Pancreas (tissue), 10 donors: ENCODE data around the gene PPP1R8. TPM values are rescaled to one million over a fixed set of nuclear protein-coding genes. Genes with fewer than 3 reads are reported as not detected.

Source experiments
- ATAC-seq, 4 donors: fragments of 200-7000 bp; cut with Tn5 transposase; one replicate each; pipeline versions ENCODE4 v1.8.0 to v1.9.1; 2020; ENCODE audit warnings: mild to moderate bottlenecking in 4 of 4, moderate library complexity in 4 of 4
- DNase-seq, 6 donors: peaks; one replicate each; pipeline ENCODE4 v3.0.0-alpha.2; 2020
- FAIRE-seq: peaks from 2 replicates; lab custom pipeline; 2012; peaks lifted over from hg19 to GRCh38; lab: Jason Lieb, UNC
- H3K27ac ChIP-seq, 4 donors: fragments of 200-600 bp; sonication (generic); 1 replicate in 3 of 4; 2 replicates in 1 of 4; pipeline versions ENCODE4 v1.5.0 to v1.8.0; 2020
- H3K27me3 ChIP-seq, 4 donors: fragments of 200-600 bp; one replicate each; pipeline ENCODE4 v1.8.0; 2021
- H3K36me3 ChIP-seq, 3 donors: fragments of 200-600 bp; sonication (generic) in 1 of 3; one replicate each; pipeline versions ENCODE4 v1.5.0 to v1.8.0; 2020 to 2021
- H3K4me1 ChIP-seq, 3 donors: fragments of 200-600 bp; one replicate each; pipeline ENCODE4 v1.8.0; 2021
- H3K4me3 ChIP-seq, 4 donors: fragments of 200-600 bp; sonication (generic) in 2 of 4; one replicate each; pipeline versions ENCODE4 v1.5.0 to v1.8.0; 2020 to 2021
- H3K9me3 ChIP-seq, 4 donors: fragments of 200-600 bp; one replicate each; pipeline ENCODE4 v1.8.0; 2021
- CTCF ChIP-seq, 4 donors: fragments of 200-600 bp; sonication (generic) in 3 of 4; IDR thresholded peaks; one replicate each; pipeline versions ENCODE4 v1.5.0 to v1.8.0; 2021; ENCODE audit warnings: antibody characterized with exemption in 4 of 4
- WGBS, 2 donors: extraction: QIAGEN DNeasy Blood & Tissue Kit; methylation state at CpG; one replicate each; pipeline ENCODE4 v1.1.7; 2013; 5-methylcytosine and 5-hydroxymethylcytosine counted together
- intact Hi-C, 3 donors: fragments of 100-400 bp; cut with DNase I; formaldehyde crosslinking; loops; one replicate each; pipeline versions ENCODE4 v1.11.1 to v1.14.2; 2022
- polyA plus RNA-seq, 2 donors: library from polyadenylated mRNA; stranded (reverse); fragments of 200-250 nt; gene quantifications; one replicate each; pipeline ENCODE4 v1.2.3, GENCODE V29; 2013
- total RNA-seq, 6 donors: library from RNA; stranded (reverse); fragmentation: NEBNext Ultra II Directional in 4 of 6; extraction: Animal tissue kit (Norgen Biotek cat#: 25700) in 4 of 6; gene quantifications; one replicate each; pipeline versions ENCODE4 v1.2.1 to v1.2.4, GENCODE V29; 2021 to 2023
- donor health status: healthy with polysubstance abuse.
- donor health status: DM: no; HTN: no; CAD: no; lungs with moderate emphysema.
- donor health status: DM: no; HTN: no; CAD: no.
- donor health status: control.
- donor health status: control.
- donor health status: Bipolar disorder and iron deficiency.
- donor health status: DM: yes; HTN: yes; CAD: no.
- donor health status: DM: no; HTN: no; CAD: no.
- donor health status: DM: no; HTN: no; CAD: no.
- donor health status: DM: yes; HTN: yes; CAD: no.

Gene PPP1R8
- total and polyA plus RNA-seq, 8 donors, result 8.1 to 17.4 (median 11.7) TPM

GRCh38 chr1:27873671-27874384 is 43.2 kb downstream of the PPP1R8 start:
- H3K27ac ChIP-seq, result peak overlapping the region in 2 of 4 donors; percentile 69 to 75
- peak in 2 of 4 donors; percentile 3 to 9 for ATAC-seq

GRCh38 chr1:27876341-27877114 is 45.9 kb downstream of the PPP1R8 start:
- 60 to 77% methylated on average over 18 of the region's 18 CpGs for WGBS, 2 donors
- no peak for FAIRE-seq
- Histone ChIP-seq H3K4me3 (no peak overlapping the region), H3K27ac (no peak overlapping the region), H3K4me1 (peaks cover 0 to 2% (median 0%) of the 10 kb centered on the region in 3 donors), H3K9me3 (no peaks in the 10 kb centered on the region), H3K27me3 (no peaks in the 10 kb centered on the region), H3K36me3 (no peaks in the 10 kb centered on the region)
- no peak for ATAC-seq
- peak in 2 of 6 donors; percentile 41 to 58 for DNase-seq
- intact Hi-C loops, result no loop called here
- no peak for TF ChIP-seq CTCF (IDR thresholded peaks at IDR 0.05)

More at GRCh38 chr1:27873671-27874384, 43.2 kb downstream of the PPP1R8 start:
- 81 to 89% methylated on average over 16 of the region's 16 CpGs for WGBS, 2 donors
- Histone ChIP-seq H3K4me1 (peaks cover 0 to 2% (median 0%) of the 10 kb centered on the region in 3 donors), H3K4me3 (peak overlapping the region in 1 of 4 donors; percentile 59), H3K27me3 (no peaks in the 10 kb centered on the region), H3K9me3 (no peaks in the 10 kb centered on the region), H3K36me3 (no peaks in the 10 kb centered on the region)
- TF ChIP-seq CTCF (IDR thresholded peaks at IDR 0.05), result no peak
- peak in 2 of 6 donors; percentile 35 to 49 for DNase-seq
- no peak for FAIRE-seq
- intact Hi-C loops, result no loop called here

GRCh38 chr1:27877115-27877416 is 46.5 kb downstream of the PPP1R8 start:
- peaks cover 0 to 2% (median 0%) of the 10 kb centered on the region in 3 donors for H3K4me1 ChIP-seq
- no peak for TF ChIP-seq CTCF (IDR thresholded peaks at IDR 0.05)
- H3K4me3 ChIP-seq, result no peak overlapping the region
- DNase-seq (no peak), ATAC-seq (no peak), FAIRE-seq (no peak)
- intact Hi-C loops, result no loop called here
- 97% methylated on average over 2 of the region's 2 CpGs for WGBS, 2 donors
- H3K9me3 ChIP-seq, result no peaks in the 10 kb centered on the region
- H3K27ac ChIP-seq, result no peak overlapping the region
- H3K36me3 ChIP-seq, result no peaks in the 10 kb centered on the region
- H3K27me3 ChIP-seq, result no peaks in the 10 kb centered on the region

- 80 to 83% methylated on average over 4 of the region's 4 CpGs for WGBS, 2 donors
- peaks cover 0 to under 1% (median 0%) of the 10 kb centered on the region in 3 donors for H3K4me1 ChIP-seq
- no peaks in the 10 kb centered on the region for H3K27me3 ChIP-seq
- no peak overlapping the region for H3K27ac ChIP-seq
- peak in 2 of 6 donors; percentile 7 to 8 for DNase-seq
- no peak for FAIRE-seq
- no peak overlapping the region for H3K4me3 ChIP-seq
- intact Hi-C loops, result no loop called here
- no peaks in the 10 kb centered on the region for H3K9me3 ChIP-seq
- no peak for TF ChIP-seq CTCF (IDR thresholded peaks at IDR 0.05)
- H3K36me3 ChIP-seq, result no peaks in the 10 kb centered on the region
- ATAC-seq, result no peak
Observed at GRCh38 chr1:27878039-27878438, 47.5 kb downstream of the PPP1R8 start.
